ENCODE data around the gene BTN1A1. TPM values are rescaled to one million over a fixed set of nuclear protein-coding genes. Genes with fewer than 3 reads are reported as not detected.

Gene BTN1A1

GRCh38 chr6:26555505-26556262 lies 55.6 kb downstream of the BTN1A1 start:
- H3K9me3 ChIP-seq (replicated peaks; ENCODE audit: low read length) = no peaks in the 10 kb centered on the region
- H3K9ac ChIP-seq (ENCODE audit: low read depth, low read length) = no peak overlapping the region
- peak overlapping the region; percentile 61 for H3K4me3 ChIP-seq (ENCODE audit: low read length)
- H3K4me2 ChIP-seq (ENCODE audit: low read length) = peak overlapping the region; percentile 80
- H3K36me3 ChIP-seq (ENCODE audit: insufficient read depth, low read length) = no peaks in the 10 kb centered on the region
- peaks cover 8% of the 10 kb centered on the region for H3K4me1 ChIP-seq (ENCODE audit: control insufficient read depth, insufficient read depth, low read length)
- H3K27me3 ChIP-seq (ENCODE audit: control insufficient read depth, insufficient read depth, low read length) = no peaks in the 10 kb centered on the region

- Histone ChIP-seq H3K4me2 (ENCODE audit: low read length) (peak overlapping the region; percentile 80), H3K36me3 (ENCODE audit: insufficient read depth, low read length) (no peaks in the 10 kb centered on the region), H3K27me3 (ENCODE audit: control insufficient read depth, insufficient read depth, low read length) (no peaks in the 10 kb centered on the region), H3K4me3 (ENCODE audit: low read length) (no peak overlapping the region), H3K4me1 (ENCODE audit: control insufficient read depth, insufficient read depth, low read length) (peaks cover 8% of the 10 kb centered on the region), H3K9me3 (replicated peaks; ENCODE audit: low read length) (no peaks in the 10 kb centered on the region), H3K9ac (ENCODE audit: low read depth, low read length) (no peak overlapping the region)
Observed at GRCh38 chr6:26556263-26557070, 56.4 kb downstream of the BTN1A1 start.

Small RNA genes lying within 50 kb of the gene (small RNA-seq; reads per million reads assigned to genes)
- gene RNU6-502P = not detected
